Fibroblast of skin of left biceps (primary cell): ENCODE results near the gene CCSER1.
"Not testable (repeated sequence)": the region's sequence is repeated elsewhere in the genome, so short reads cannot be mapped to it uniquely, and the experiment has no call there.

Source experiments
- DNase-seq, 2 experiments: peaks; one replicate each; pipeline ENCODE4 v3.0.0-alpha.2; 2013; ENCODE audit warnings: low read depth in 2 of 2

Gene CCSER1

GRCh38 chr4:90293320-90293719 lies 166.1 kb downstream of the CCSER1 start:
- no peak for DNase-seq

DNA sequence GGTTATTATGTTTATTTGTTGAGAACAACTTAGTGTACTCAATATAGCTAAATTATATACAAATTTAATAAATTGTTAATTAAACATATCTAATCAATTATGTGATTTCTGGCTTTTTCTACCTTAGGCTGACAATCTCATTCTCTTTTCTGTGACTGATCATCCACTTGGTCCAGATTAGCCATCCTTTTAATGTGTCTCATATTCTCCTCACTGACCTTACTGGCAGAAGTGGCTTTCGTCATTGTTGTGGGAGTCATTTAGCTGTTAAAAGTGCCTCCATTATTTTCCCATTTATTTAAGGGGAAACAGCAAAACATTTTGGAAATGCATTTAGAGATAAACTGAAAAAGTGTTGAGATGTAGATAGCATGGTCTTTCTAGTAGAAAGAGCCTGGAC lies 172.2 kb downstream of the CCSER1 start:
- DNase-seq = no peak

DNA sequence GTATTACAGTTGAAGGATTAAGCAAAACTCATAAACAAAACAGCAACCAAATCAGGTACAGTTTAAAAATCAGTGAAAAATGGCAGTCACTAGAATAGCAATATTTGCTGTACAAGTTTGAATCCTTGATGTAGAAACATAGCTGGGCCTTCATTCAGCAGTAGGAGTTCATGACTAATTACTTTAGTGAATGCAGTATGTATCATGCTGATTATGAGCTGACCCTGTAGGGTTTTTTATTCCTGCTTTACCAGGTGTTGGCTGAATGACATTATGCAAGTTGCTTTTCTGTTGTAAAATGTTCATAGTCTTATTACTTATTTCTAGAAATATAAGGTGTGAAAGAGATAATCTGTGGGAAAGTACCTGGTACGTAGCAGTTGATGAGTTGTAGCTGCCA lies 179.6 kb downstream of the CCSER1 start:
- DNase-seq = no peak

GRCh38 chr4:90317140-90317539 lies 189.9 kb downstream of the CCSER1 start:
- DNase-seq = peak; percentile 26 to 37

DNA sequence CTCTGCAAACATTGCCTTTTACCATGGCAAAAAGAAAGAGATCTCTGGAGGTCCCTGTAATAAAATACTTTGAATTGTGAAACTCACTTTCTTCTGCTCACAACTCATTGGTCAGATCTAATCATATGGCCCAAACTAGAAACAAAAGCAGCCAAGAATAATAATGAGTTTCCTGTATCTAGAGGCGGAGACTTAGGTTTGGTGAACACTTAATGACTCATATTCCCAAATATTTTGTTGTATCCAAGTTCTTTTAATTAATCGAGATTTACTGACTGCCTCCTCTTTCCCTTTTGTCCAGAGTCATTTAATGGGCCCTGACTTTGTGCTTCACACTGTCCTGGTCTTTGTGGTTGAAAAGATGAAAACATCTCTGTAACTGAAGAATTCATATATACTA lies 190.6 kb downstream of the CCSER1 start:
- peak; percentile 82 to 87 for DNase-seq

- DNase-seq = peak; percentile 49 to 53
Observed at GRCh38 chr4:90318193-90318592, 191.0 kb downstream of the CCSER1 start.

- no peak for DNase-seq
Observed at GRCh38 chr4:90328558-90328957, 201.4 kb downstream of the CCSER1 start.

GRCh38 chr4:90330546-90330945 lies 203.4 kb downstream of the CCSER1 start:
- no peak for DNase-seq

- no peak for DNase-seq
Observed at GRCh38 chr4:90345549-90346215, 218.5 kb downstream of the CCSER1 start.

DNA sequence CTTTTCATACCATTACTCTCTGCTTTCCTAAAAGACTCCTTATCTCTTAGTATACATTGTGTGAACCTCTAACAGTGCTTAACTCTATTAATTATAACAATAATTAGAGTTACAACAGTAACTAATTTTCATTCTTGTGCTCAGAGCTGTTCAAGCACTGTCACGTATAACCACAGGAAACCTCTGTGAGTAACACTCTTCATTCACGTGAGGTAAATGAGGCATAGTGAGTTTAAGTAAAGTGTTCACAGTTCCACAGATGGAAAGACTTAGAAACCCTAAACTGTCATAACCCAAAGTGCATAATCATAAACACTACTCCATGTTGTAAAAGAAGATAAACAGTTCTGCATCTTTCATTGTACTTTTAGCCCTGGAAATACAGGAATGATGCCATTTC lies 222.4 kb downstream of the CCSER1 start:
- no peak for DNase-seq

GRCh38 chr4:90357117-90357710 lies 230.0 kb downstream of the CCSER1 start:
- peak; percentile 17 to 23 for DNase-seq

- peak; percentile 9 to 12 for DNase-seq
Observed at GRCh38 chr4:90375081-90375480, 247.9 kb downstream of the CCSER1 start.

DNA sequence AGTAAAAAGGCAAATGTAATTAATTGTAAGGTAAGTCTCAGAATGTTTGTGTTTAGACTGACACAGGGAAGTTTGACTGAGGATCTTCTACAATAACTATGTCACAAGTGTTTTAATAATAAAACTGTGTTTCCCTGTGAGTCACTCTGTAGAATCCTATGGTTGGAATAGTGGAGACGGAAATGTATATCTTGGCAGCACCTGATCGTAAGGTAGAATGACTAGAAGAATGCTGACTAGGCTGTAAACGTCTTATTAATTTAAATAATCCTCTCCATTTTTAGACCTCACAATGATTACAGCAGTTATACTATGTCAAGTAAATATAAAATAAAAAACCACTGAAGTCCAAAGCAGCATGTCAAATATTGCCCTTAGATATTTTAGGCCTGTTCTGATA lies 266.0 kb downstream of the CCSER1 start:
- DNase-seq = no peak

GRCh38 chr4:90403781-90404180 lies 276.6 kb downstream of the CCSER1 start:
- DNase-seq = no peak

- DNase-seq = not testable (repeated sequence)
Observed at GRCh38 chr4:90407897-90408296, 280.7 kb downstream of the CCSER1 start.

DNA sequence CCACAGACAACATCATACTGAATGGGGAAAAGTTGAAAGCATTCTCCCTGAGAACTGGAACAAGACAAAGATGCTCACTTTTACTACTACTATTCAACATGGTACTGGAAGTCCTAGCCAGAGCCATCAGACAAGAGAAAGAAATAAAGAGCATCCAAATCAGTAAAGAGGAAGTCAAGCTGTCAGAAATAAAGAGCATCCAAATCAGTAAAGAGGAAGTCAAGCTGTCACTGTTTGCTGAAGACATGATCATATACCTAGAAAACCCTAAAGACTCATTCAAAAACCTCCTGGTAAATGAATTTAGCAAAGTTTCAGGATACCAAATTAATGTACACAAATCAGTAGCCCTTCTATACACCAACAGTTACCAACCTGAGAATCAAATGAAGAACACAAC lies 285.6 kb downstream of the CCSER1 start:
- DNase-seq = not testable (repeated sequence)

DNA sequence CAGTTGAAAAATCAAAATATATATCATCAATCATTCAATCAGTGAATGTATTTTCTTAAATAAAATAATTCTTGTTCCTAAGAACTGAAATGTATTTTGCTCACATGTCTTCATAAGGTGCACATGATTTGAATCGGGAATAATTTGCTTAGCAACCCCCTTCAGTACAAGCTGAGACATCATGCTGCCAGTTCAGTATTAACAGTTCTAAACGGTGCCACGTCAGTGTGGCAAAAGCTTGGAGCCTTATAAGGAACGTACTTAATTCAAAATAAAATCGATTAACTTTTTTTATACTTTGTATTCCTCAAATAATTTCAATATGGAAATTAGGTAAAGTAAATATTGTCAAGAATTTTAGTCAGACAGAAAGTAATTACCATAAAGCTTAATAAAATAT lies 287.9 kb downstream of the CCSER1 start:
- DNase-seq = no peak

- peak; percentile 2 to 21 for DNase-seq
Observed at GRCh38 chr4:90419124-90419711, 292.0 kb downstream of the CCSER1 start.

- DNase-seq = no peak
Observed at GRCh38 chr4:90421161-90421560, 294.0 kb downstream of the CCSER1 start.

DNA sequence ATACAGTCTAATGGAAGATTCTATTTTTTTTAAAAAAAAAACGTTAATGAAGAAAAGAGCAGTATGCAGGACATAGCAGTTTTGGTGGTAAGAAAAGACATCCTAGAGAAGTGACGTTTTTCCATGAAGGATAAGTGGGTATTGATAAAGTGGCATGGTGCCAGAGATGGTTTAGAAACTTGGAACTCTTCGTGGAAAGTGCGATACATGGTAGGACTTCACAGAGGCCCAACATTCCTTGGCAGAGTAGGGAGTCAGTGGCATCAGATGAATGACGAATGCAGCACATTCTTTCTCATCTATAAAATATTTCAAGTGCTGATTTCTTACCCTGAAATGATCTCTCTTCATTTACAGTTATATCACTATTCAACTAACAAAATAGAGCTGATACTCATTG lies 298.7 kb downstream of the CCSER1 start:
- DNase-seq = no peak

GRCh38 chr4:90438522-90438921 lies 311.3 kb downstream of the CCSER1 start:
- DNase-seq = no peak

- DNase-seq = no peak
Observed at GRCh38 chr4:90441770-90442169, 314.6 kb downstream of the CCSER1 start.

DNA sequence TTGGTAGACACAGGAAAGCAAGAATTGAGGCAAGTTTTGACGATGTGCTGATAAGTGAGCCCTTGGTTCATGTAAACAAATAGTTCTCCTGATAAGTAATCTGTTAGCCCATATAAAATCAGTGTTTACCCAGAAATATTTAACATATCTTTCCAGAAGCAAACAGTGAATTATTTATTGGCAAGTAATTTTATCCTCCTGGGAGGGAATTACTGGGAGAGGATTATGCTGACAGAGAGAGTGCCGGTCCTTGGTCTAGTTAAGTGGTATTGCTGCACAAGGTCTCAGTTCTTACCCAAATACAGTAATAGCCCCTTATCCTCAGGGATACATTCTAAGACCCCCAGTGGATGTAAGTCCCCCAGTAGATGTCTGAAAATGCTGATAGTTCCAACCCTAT lies 315.4 kb downstream of the CCSER1 start:
- DNase-seq = no peak
